Adrenal gland (tissue), 5 donors: Measurements from ENCODE around the gene PDXDC1.

Source experiments
- POLR2A ChIP-seq, 2 donors: fragments of 450-650 bp; IDR thresholded peaks; one replicate each; pipeline ENCODE4 v1.6.1; 2017; ENCODE audit warnings: antibody characterized with exemption in 2 of 2, mild to moderate bottlenecking in 2 of 2, moderate library complexity in 1 of 2
- TF ChIP-seq, protein P1 (sequence below), 6 experiments: fragments of 450-650 bp in 4 of 6; fragments of 200-600 bp in 2 of 6; sonication (generic) in 1 of 6; IDR thresholded peaks; 1 replicate in 5 of 6; 2 replicates in 1 of 6; pipeline versions ENCODE4 v1.5.1 to v1.8.0; 2016 to 2021; ENCODE audit warnings: antibody characterized with exemption in 6 of 6, mild to moderate bottlenecking in 2 of 6, moderate library complexity in 1 of 6
- donor health status: DM: no; HTN: no; CAD: no.

DNA sequence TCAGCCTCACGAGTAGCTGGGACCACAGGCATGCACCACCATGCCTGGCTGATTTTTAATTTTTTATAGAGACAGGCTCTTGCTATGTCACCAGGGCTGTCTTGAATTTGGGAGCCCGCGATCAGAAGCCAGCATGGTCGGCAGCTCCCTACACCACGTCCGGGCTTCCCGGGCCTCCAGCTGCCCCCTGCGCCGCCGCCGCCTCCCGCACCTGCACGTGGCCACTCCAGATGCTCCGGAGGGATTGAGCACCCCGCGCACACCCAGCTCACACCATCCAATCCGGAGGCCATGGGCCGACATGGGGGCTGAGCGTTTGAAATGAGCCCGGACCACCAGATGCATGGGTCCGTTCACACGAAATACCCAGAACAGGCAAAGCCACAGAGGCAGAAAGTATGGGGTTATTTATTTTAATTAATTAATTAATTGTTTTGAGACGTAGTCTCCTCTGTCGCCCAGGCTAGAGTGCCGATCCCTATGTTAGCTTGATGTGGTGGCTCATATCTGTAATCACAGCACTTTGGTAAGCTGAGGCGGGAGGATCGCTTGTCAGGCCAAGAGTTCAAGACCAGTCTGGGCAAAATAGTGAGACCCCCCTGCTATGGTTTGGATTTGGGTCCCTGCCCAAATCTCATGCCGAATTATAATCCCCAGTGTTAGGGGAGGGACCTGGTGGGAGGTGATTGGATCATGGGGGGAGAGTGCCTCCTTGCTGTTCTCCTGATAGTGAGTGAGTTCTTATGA lies 17.1 kb upstream of the PDXDC1 start:
- TF ChIP-seq, protein P1, sequence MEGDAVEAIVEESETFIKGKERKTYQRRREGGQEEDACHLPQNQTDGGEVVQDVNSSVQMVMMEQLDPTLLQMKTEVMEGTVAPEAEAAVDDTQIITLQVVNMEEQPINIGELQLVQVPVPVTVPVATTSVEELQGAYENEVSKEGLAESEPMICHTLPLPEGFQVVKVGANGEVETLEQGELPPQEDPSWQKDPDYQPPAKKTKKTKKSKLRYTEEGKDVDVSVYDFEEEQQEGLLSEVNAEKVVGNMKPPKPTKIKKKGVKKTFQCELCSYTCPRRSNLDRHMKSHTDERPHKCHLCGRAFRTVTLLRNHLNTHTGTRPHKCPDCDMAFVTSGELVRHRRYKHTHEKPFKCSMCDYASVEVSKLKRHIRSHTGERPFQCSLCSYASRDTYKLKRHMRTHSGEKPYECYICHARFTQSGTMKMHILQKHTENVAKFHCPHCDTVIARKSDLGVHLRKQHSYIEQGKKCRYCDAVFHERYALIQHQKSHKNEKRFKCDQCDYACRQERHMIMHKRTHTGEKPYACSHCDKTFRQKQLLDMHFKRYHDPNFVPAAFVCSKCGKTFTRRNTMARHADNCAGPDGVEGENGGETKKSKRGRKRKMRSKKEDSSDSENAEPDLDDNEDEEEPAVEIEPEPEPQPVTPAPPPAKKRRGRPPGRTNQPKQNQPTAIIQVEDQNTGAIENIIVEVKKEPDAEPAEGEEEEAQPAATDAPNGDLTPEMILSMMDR (IDR thresholded peaks at IDR 0.05) = no peak
- no peak for TF ChIP-seq POLR2A (IDR thresholded peaks at IDR 0.05)
